Activated naive CD4-positive, alpha-beta T cell treated with anti-CD3 and anti-CD28 coated beads, Interleukin-2, amount 50 U/mL, for 72 hours (primary cell): ENCODE data around the gene HEPACAM. TPM values are rescaled to one million over a fixed set of nuclear protein-coding genes. Genes with fewer than 3 reads are reported as not detected.

ENCODE experiments used
- ATAC-seq, 2 donors: fragments of 150-1000 bp; cut with Tn5 transposase; 2 replicates each; pipeline ENCODE4 v1.10.0; 2021; ENCODE audit warnings: mild to moderate bottlenecking in 2 of 2, moderate library complexity in 2 of 2
- DNase-seq, 2 donors: peaks; one replicate each; pipeline ENCODE4 v3.0.0; 2021 to 2022; ENCODE audit warnings: low spot score in 2 of 2
- H3K27ac Mint-ChIP-seq, 2 donors: one replicate each; pipeline ENCODE4 v1.8.0; 2022; ENCODE audit warnings: mild to moderate bottlenecking in 2 of 2, mixed read lengths in 2 of 2
- H3K36me3 Mint-ChIP-seq, 2 donors: one replicate each; pipeline ENCODE4 v1.8.0; 2022; ENCODE audit warnings: mixed read lengths in 2 of 2
- H3K9me3 Mint-ChIP-seq, 2 donors: one replicate each; pipeline ENCODE4 v1.8.0; 2022; ENCODE audit warnings: mixed read lengths in 2 of 2
- total RNA-seq, 2 donors: library from RNA; stranded (reverse); gene quantifications; one replicate each; pipeline ENCODE4 v1.2.3, GENCODE V29; 2022

Gene HEPACAM
- total RNA-seq, 2 donors from 2014 or later: not detected

GRCh38 chr11:124895471-124895971 is 40.3 kb downstream of the HEPACAM start:
- H3K27ac Mint-ChIP-seq: no peak overlapping the region
- DNase-seq: peak in 1 of 2 donors; percentile 39
- ATAC-seq: no peak
- H3K9me3 Mint-ChIP-seq: no peaks in the 10 kb centered on the region
- no peaks in the 10 kb centered on the region for H3K36me3 Mint-ChIP-seq

- no peaks in the 10 kb centered on the region for H3K36me3 Mint-ChIP-seq
- H3K27ac Mint-ChIP-seq: no peak overlapping the region
- ATAC-seq (no peak), DNase-seq (peak in 1 of 2 donors; percentile 35)
- H3K9me3 Mint-ChIP-seq: no peaks in the 10 kb centered on the region
These were observed 41.0 kb downstream of the HEPACAM start for GRCh38 chr11:124894606-124895430.

- DNase-seq (peak in 1 of 2 donors; percentile 47), ATAC-seq (no peak)
- Mint-ChIP-seq H3K36me3 (no peaks in the 10 kb centered on the region), H3K9me3 (no peaks in the 10 kb centered on the region), H3K27ac (no peak overlapping the region)
These were observed 42.0 kb downstream of the HEPACAM start for GRCh38 chr11:124893781-124894401.

- ATAC-seq: no peak
- H3K9me3 Mint-ChIP-seq: no peaks in the 10 kb centered on the region
- no peak for DNase-seq
- no peaks in the 10 kb centered on the region for H3K36me3 Mint-ChIP-seq
- H3K27ac Mint-ChIP-seq: no peak overlapping the region
These were observed 42.9 kb downstream of the HEPACAM start for GRCh38 chr11:124892750-124893454.

- no peak for ATAC-seq
- H3K9me3 Mint-ChIP-seq: no peaks in the 10 kb centered on the region
- no peaks in the 10 kb centered on the region for H3K36me3 Mint-ChIP-seq
- DNase-seq: no peak
- no peak overlapping the region for H3K27ac Mint-ChIP-seq
These were observed 43.7 kb downstream of the HEPACAM start for GRCh38 chr11:124892146-124892545.

GRCh38 chr11:124891373-124891861 is 44.4 kb downstream of the HEPACAM start:
- DNase-seq (no peak), ATAC-seq (no peak)
- H3K36me3 Mint-ChIP-seq: no peaks in the 10 kb centered on the region
- H3K27ac Mint-ChIP-seq: no peak overlapping the region
- H3K9me3 Mint-ChIP-seq: no peaks in the 10 kb centered on the region

- no peak overlapping the region for H3K27ac Mint-ChIP-seq
- DNase-seq (peak in 1 of 2 donors; percentile 30), ATAC-seq (no peak)
- no peaks in the 10 kb centered on the region for H3K36me3 Mint-ChIP-seq
- H3K9me3 Mint-ChIP-seq: no peaks in the 10 kb centered on the region
These were observed 45.0 kb downstream of the HEPACAM start for GRCh38 chr11:124890683-124891372.

- no peak for ATAC-seq
- Mint-ChIP-seq H3K36me3 (no peaks in the 10 kb centered on the region), H3K9me3 (no peaks in the 10 kb centered on the region)
These were observed 45.7 kb downstream of the HEPACAM start for GRCh38 chr11:124890151-124890550.

GRCh38 chr11:124889191-124890091 is 46.4 kb downstream of the HEPACAM start:
- DNase-seq (no peak), ATAC-seq (no peak)
- Mint-ChIP-seq H3K27ac (no peak overlapping the region), H3K36me3 (no peaks in the 10 kb centered on the region), H3K9me3 (no peaks in the 10 kb centered on the region)

More at GRCh38 chr11:124890151-124890550, 45.7 kb downstream of the HEPACAM start:
- H3K27ac Mint-ChIP-seq: no peak overlapping the region
- DNase-seq: no peak

- DNase-seq: no peak
- no peaks in the 10 kb centered on the region for H3K36me3 Mint-ChIP-seq
- no peak for ATAC-seq
- no peak overlapping the region for H3K27ac Mint-ChIP-seq
- no peaks in the 10 kb centered on the region for H3K9me3 Mint-ChIP-seq
These were observed 48.2 kb downstream of the HEPACAM start for GRCh38 chr11:124887667-124888013.

- Mint-ChIP-seq H3K9me3 (no peaks in the 10 kb centered on the region), H3K36me3 (no peaks in the 10 kb centered on the region), H3K27ac (no peak overlapping the region)
- no peak for ATAC-seq
- DNase-seq: peak in 1 of 2 donors; percentile 45
These were observed 48.7 kb downstream of the HEPACAM start for GRCh38 chr11:124886978-124887666.

- DNase-seq (peak in 1 of 2 donors; percentile 53), ATAC-seq (no peak)
- Mint-ChIP-seq H3K9me3 (no peaks in the 10 kb centered on the region), H3K27ac (no peak overlapping the region), H3K36me3 (no peaks in the 10 kb centered on the region)
These were observed 49.4 kb downstream of the HEPACAM start for GRCh38 chr11:124886476-124886875.

- Mint-ChIP-seq H3K9me3 (no peaks in the 10 kb centered on the region), H3K36me3 (no peaks in the 10 kb centered on the region), H3K27ac (no peak overlapping the region)
- DNase-seq: peak in 1 of 2 donors; percentile 25
- ATAC-seq: no peak
These were observed 50.9 kb downstream of the HEPACAM start for GRCh38 chr11:124884869-124885479.

- Mint-ChIP-seq H3K9me3 (no peaks in the 10 kb centered on the region), H3K36me3 (no peaks in the 10 kb centered on the region), H3K27ac (no peak overlapping the region)
- ATAC-seq (no peak), DNase-seq (peak in 1 of 2 donors; percentile 20)
These were observed 51.5 kb downstream of the HEPACAM start for GRCh38 chr11:124884340-124884739.
